Loucy (cell line): ENCODE results near the gene MAK.

Experiments used
- H2AFZ ChIP-seq: fragments of 200-600 bp; sonication (generic); 2 replicates; pipeline ENCODE4 v1.6.0; 2016; ENCODE audit warnings: antibody characterized with exemption, mild to moderate bottlenecking, low read length, moderate library complexity
- H3F3A ChIP-seq: fragments of 200-600 bp; 2 replicates; pipeline ENCODE4 v1.6.0; 2016; ENCODE audit warnings: antibody characterized with exemption, low read depth, mild to moderate bottlenecking
- H3K27me3 ChIP-seq: fragments of 200-600 bp; sonication (generic); 2 replicates; pipeline ENCODE4 v1.6.1; 2014; ENCODE audit warnings: low read length, mild to moderate bottlenecking; ENCODE audit not compliant: insufficient read depth, poor library complexity, severe bottlenecking
- H3K36me3 ChIP-seq: fragments of 200-600 bp; sonication (generic); 2 replicates; pipeline ENCODE4 v1.6.1; 2016; ENCODE audit warnings: low read length; ENCODE audit not compliant: insufficient read depth
- H3K4me1 ChIP-seq: fragments of 200-600 bp; sonication (generic); 2 replicates; pipeline ENCODE4 v1.5.1; 2014; ENCODE audit warnings: low read length, mild to moderate bottlenecking; ENCODE audit not compliant: insufficient read depth, poor library complexity, severe bottlenecking
- H3K4me2 ChIP-seq: fragments of 200-600 bp; sonication (generic); 2 replicates; pipeline ENCODE4 v1.6.0; 2014; ENCODE audit warnings: antibody characterized with exemption, low read length, low read depth, mild to moderate bottlenecking; ENCODE audit not compliant: poor library complexity, severe bottlenecking
- H3K4me3 ChIP-seq: fragments of 200-600 bp; sonication (generic); 2 replicates; pipeline ENCODE4 v1.5.1; 2014; ENCODE audit warnings: low read length, mild to moderate bottlenecking, mixed read lengths; ENCODE audit not compliant: poor library complexity, severe bottlenecking
- H3K79me2 ChIP-seq: fragments of 200-600 bp; sonication (generic); 2 replicates; pipeline ENCODE4 v1.6.1; 2014; ENCODE audit warnings: low read length; ENCODE audit not compliant: insufficient read depth
- H3K9ac ChIP-seq: fragments of 200-600 bp; sonication (generic); 2 replicates; pipeline ENCODE4 v1.6.0; 2014; ENCODE audit warnings: mild to moderate bottlenecking, low read depth, low read length, moderate library complexity; ENCODE audit not compliant: poor library complexity, severe bottlenecking
- H3K9me2 ChIP-seq: fragments of 200-600 bp; sonication (generic); replicated peaks from 2 replicates; pipeline ENCODE4 v1.6.1; 2016; ENCODE audit warnings: low read depth, low read length, mixed read lengths
- H3K9me3 ChIP-seq: fragments of 200-600 bp; sonication (generic); 2 replicates; pipeline ENCODE4 v1.6.1; 2014; ENCODE audit warnings: mild to moderate bottlenecking, antibody characterized with exemption, low read length, low read depth; ENCODE audit not compliant: insufficient read depth
- H4K20me1 ChIP-seq: fragments of 200-600 bp; sonication (generic); 2 replicates; pipeline ENCODE4 v1.6.0; 2014; ENCODE audit warnings: antibody characterized with exemption, low read length, mild to moderate bottlenecking; ENCODE audit not compliant: insufficient read depth, poor library complexity, severe bottlenecking
- EZH2phosphoT487 ChIP-seq: fragments of 200-600 bp; IDR thresholded peaks from 2 replicates; pipeline ENCODE4 v1.6.1; 2018; ENCODE audit warnings: antibody characterized with exemption, mild to moderate bottlenecking, moderate library complexity, borderline replicate concordance
- TF ChIP-seq, protein P1 (sequence below): fragments of 200-600 bp; sonication (generic); conservative IDR thresholded peaks from 2 replicates; pipeline ENCODE4 v1.5.1; 2014; ENCODE audit warnings: mild to moderate bottlenecking, antibody characterized with exemption, low read length

The MAK gene

DNA sequence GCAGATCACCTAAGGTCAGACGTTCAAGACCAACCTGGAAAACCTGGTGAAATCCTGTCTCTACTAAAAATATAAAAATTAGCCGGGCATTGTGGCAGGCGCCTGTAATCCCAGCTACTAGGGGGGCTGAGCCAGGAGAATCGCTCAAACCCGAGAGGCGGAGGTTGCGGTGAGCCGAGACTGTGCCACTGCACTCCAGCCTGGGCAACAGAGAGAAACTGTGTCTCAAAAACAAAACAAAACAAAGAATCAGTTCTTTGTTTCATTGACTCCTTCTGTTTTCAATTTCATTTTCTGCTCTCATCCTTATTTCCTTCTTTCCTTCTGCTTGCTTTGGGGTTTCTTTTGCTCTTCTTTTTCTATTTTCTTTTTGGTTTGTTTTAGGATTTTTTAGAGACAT, 124.4 kb downstream of the MAK start:
- no peak for TF ChIP-seq EZH2phosphoT487
- TF ChIP-seq, protein P1, sequence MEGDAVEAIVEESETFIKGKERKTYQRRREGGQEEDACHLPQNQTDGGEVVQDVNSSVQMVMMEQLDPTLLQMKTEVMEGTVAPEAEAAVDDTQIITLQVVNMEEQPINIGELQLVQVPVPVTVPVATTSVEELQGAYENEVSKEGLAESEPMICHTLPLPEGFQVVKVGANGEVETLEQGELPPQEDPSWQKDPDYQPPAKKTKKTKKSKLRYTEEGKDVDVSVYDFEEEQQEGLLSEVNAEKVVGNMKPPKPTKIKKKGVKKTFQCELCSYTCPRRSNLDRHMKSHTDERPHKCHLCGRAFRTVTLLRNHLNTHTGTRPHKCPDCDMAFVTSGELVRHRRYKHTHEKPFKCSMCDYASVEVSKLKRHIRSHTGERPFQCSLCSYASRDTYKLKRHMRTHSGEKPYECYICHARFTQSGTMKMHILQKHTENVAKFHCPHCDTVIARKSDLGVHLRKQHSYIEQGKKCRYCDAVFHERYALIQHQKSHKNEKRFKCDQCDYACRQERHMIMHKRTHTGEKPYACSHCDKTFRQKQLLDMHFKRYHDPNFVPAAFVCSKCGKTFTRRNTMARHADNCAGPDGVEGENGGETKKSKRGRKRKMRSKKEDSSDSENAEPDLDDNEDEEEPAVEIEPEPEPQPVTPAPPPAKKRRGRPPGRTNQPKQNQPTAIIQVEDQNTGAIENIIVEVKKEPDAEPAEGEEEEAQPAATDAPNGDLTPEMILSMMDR: no peak
- Histone ChIP-seq H3K4me3 (no peak overlapping the region), H3K9ac (no peak overlapping the region), H4K20me1 (no peaks in the 10 kb centered on the region), H3K9me3 (no peaks in the 10 kb centered on the region), H3K4me2 (no peak overlapping the region), H2AFZ (no peak overlapping the region), H3K79me2 (no peaks in the 10 kb centered on the region), H3K27me3 (no peaks in the 10 kb centered on the region), H3F3A (no peaks in the 10 kb centered on the region), H3K9me2 (no peaks in the 10 kb centered on the region), H3K36me3 (peaks cover 15% of the 10 kb centered on the region; the same call in 1 of the 2 replicates), H3K4me1 (peaks cover under 1% of the 10 kb centered on the region)
